GM21576 (cell line): Measurements from ENCODE around the gene EXOC6.
A peak's percentile ranks its signal among the peaks of the same experiment; 100 is the strongest.
"Not testable (repeated sequence)": the region's sequence is repeated elsewhere in the genome, so short reads cannot be mapped to it uniquely, and the experiment has no call there.

Experiments used
- ATAC-seq: cut with Tn5 transposase; IDR thresholded peaks from one replicate; pipeline ENCODE4 v1.9.1; 2021; ENCODE audit warnings: mild to moderate bottlenecking, moderate library complexity; ENCODE audit not compliant: unreplicated experiment

EXOC6 gene

DNA sequence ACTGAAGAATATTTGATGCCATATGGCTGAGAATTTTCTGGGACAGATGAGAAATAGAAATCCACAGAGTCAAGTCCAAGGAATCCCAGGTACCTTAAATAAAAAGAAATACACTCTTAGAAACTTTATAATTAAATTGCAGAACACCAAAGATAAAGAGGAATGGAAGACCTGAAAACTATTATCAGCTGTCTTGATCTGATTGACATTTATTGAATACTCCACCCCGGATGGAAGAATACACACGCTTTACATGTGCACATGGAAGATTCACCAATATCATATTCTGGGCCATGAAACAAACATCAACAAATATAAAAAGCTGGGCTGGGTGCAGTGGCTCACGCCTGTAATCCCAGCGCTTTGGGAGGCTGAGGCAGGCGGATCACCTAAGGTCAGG is 81.6 kb downstream of the EXOC6 start:
- ATAC-seq, result no peak

DNA sequence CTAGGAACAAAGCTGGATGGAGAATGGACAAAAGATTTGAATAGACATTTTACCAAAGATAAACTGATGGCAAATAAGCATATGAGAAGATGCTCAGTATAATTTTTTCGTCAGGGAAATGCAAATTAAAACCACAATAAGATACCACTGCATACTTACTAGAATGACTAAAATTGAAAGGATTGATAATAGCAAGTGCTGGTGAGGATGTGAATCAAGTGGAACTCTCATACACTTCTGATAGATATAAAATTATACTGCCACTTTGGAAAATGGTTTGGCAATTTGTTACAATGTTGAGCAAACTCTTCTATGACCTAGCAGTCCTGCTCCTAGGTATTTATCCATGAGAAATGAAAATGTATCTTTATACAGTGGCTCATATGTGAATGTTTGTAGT is 83.3 kb downstream of the EXOC6 start:
- ATAC-seq, result no peak

DNA sequence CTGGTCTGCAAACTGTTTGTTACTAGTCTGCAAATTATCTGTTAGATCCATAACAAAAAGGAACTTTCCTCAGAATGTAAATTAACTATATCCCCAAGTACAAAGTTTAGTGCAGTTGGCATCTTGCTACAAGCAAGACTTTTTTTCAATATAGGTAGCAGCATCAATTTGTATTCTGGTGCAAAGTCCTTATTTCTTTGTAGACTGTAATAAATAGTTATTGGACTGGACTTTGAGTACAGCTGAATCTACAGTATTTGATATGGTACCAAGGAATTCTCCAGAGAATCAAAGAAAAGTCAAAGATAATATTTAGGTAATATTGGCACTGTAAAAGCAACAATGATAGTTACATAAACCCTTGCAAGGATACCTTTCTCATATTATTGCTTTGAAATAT is 89.6 kb downstream of the EXOC6 start:
- no peak for ATAC-seq

DNA sequence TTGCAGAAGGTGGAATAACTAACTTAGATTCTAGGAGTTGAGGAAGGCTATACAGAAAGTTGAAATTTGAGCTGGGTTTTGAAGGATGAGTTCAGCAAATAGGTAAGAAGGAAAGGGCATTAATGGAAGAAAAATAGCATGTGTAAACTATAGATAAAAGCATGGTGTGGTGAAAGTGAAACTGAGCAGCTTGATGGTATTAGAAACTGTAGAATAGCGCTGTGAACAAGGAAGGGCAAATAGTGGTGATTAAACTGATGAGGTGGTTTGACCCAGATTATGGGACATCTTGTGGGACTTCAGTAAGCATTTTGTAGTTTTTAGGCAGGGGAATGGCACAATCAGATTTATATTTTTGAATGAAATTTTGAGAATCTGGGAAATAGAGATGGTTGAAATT is 90.5 kb downstream of the EXOC6 start:
- ATAC-seq, result no peak

DNA sequence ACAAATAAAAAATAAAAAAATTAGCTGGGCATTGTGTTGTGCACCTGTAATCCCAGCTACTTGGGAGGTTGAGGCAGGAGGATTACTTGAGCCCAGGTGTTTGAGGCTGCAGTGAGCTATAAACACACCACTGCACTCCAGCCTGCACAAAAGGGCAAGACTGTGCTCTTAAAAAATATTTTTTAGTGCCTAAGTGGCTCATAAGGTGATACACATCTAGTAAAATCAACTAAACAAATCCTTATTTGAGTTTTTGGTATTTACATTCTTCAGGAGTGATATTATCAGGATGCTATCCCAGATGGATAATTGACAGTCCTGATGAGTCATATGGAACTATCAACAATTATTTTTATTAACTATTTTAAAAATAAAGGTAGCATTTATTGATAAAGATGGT is 93.9 kb downstream of the EXOC6 start:
- ATAC-seq, result no peak

DNA sequence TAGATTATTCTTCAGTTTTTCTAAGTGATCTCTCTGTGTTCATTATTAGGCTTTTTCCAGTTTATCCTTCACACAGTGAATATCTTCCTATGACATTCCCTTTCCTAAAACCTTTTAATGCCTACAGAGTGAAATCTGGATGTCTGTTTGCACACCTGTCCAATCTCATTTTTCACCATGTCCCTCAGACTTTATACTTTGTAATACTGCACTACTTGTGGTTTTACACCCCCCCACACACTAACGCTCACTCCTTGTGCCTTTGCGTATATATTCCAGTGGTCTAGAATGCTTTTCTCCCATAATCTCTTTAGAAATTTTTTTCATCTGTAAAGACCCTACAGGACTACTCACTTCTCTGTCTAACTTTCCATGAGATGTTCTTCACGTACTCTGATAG is 98.2 kb downstream of the EXOC6 start:
- ATAC-seq, result no peak

DNA sequence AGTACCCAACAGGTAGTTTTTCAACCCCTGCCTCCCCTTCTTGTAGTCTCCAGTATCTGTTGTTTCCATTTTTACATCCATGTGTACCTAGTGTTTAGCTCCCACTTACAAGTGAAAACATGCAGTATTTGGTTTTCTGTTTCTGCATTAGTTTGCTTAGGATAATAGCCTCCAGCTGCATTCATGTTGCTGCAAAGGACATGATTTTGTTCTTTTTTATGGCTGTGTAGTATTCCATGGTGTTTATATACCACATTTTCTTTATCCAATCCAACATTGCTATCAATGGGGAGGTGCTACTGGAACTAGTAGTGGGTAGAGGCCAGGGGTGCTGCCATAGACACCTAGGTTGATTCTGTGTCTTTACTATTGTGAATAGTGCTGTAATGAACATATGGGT is 104.3 kb downstream of the EXOC6 start:
- ATAC-seq, result not testable (repeated sequence)

DNA sequence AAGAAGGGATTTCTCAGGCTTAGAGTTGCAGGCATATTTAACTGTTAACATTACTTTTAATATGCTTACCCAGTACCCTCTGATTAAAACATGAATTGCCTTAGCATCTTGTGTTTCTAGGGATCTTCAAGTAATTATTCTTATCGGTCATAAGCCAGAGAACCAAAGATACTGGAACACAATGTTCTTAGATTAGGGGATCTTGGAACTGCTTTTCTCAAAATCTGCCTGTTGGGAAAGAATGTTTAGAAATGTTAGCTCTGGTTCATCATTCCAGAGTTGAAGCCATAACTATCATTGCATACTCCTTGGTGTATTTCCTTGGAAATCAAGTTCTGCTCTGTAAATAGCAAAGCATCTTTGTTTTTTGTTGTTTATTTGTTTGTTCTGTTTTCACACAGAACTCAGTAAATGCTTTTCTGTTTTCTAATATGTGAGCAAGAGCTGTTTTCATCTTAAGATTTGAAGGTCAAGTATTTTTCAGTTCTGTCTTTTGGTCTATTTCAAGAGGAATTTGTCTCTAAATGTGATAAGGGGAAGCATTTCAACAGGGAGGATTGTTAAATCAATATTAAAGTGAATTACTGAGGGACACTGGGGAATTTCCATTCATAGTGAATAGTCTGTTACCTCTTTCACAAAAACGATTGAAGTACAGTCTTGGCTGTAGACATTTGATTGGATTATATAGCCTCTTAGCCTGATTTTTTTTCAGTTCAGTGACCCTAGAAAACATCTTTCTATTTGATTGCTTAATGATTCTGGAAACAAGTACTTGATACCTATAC is 109.1 kb downstream of the EXOC6 start:
- no peak for ATAC-seq

DNA sequence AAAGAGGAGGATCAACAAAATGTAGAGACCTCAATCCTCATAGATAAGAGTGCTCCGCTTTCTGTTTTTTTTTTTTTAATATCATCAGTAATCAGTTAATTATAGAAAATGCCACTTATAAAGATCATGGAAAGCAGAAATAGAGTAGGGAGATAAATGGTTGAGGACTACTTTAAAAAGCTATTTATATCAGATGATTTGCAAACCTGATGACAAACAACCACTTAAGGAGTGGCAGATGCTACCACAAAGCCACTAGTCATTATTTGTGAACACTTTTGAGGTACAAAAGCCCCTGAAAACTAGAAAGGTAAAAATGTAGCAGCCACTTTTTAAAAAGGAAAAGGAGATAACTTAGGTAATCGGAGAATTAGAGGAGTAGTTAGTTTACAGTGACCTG is 113.3 kb downstream of the EXOC6 start:
- ATAC-seq, result no peak

DNA sequence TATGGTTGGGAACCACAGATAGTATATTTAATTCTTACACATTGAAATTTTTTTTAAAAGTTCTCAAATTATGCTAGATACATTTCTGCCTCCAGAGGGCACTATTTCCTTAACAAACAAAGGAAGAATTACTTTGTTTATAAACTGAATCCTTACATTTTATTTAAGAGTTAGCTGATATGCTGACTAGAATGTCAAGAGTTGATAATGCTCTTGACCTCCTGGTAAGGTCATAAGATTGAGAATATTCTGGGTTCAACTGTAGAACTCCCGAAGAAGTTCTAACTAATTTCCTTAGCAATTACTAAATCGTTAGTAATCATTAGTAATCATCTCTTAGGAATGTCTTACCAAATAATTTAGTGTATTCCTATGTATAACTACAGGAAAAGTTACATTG is 117.0 kb downstream of the EXOC6 start:
- no peak for ATAC-seq

DNA sequence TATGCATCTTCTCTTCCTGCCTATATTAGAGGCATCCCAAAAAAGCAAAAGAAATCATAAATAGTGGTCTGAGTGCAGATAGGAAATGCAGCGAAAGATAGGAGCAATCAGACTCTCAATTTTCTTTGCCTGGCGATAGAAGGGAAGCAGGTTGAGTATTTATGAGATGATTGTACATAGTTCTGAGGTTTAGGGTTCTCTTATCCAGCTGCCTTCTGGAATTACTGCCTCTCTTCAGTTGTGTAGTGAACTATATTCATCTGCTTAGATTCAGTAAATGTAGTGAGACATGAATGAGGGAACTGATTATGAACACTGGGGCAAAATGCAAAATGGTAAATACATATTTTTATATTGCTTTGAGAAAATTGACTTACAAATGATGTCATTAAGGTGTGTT is 119.3 kb downstream of the EXOC6 start:
- ATAC-seq, result no peak

DNA sequence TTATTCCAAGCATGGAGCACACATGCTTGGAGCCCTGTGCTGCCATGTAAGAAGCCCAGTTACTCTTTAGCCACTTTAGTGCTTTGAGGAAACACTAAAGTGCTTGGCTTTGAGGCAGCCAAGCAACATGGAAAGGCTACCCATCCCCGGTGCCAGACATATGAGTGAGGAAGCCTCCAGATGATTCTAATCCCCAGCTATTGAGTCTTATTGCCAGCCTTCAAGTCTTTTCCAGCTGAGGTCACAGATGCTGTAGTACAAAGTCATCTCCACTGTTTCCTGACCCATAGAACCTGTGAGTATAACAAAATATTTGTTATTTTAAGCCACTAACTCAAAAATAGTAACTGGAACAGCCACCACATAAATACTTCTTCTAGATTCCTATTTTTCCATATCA is 120.8 kb downstream of the EXOC6 start:
- no peak for ATAC-seq

DNA sequence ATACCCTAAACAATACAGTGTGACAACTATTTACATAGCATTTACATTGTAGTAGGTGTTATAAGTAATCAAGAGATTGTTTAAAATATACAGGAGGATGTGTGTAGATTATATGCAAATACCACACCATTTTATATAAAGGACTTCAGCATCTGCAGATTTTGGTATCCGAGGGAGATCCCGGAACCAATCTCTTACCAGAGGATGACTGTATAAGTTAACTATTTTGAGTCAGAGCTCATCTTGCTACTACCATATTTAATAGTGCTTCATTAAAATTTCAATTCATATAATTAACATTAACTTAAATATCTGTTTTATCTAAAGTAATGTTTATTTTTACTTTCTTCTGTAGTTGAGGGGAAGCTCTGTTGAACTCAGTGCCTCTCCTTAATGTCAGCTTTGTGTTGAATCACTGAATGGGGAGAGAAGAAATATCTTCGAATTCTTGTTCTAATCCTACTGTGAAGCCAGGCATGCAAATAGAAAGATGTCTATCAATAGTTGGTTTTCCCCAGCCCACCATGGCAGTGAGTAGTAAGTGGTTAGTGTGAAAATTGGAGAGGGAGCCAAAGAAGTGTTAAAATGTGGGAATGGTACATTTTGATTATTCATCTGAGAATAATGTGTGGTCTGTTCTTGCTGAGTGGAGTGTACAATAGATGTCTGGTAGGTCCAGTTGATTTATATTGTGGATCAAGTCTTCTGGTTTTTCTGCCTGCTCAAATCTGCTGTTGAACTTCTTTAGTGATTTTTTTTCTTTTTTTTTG is 122.2 kb downstream of the EXOC6 start:
- no peak for ATAC-seq

DNA sequence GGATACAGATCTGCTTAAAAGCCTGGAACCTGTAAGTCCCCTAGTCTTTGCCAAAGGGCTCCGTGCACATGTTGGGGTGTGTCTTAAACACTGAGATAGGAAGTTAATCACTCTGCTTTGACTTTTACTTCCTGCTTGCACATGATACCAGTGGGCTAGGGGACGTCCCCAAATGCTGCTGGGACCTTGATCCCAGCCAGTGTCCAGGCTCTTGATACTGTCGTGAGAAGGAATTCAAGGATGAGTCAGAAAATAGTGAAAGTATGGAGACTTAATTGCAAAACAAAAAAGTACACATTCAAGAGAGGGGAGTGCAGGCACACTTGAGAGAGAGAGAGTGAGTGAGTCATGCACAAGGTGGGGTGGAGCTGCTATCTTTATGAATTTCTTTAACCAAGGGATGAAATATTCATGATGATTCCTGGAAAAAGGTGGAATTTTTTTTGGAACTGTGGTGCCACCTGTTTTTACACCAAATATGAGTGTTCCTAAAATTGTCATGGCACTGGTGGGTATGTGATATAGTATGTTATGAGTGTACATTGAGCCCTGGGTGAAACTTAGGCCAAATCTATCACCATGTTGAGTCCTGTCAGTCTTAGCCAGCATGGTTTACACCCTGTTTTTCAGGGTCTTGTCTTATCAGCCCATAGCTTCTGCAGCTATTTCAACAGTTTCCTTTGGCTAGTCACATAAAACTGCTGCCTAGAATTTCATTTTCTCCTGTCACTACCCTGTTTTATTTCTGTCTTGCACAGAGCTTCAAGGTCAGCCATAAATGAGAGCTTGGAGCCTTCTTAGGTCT is 123.9 kb downstream of the EXOC6 start:
- no peak for ATAC-seq

DNA sequence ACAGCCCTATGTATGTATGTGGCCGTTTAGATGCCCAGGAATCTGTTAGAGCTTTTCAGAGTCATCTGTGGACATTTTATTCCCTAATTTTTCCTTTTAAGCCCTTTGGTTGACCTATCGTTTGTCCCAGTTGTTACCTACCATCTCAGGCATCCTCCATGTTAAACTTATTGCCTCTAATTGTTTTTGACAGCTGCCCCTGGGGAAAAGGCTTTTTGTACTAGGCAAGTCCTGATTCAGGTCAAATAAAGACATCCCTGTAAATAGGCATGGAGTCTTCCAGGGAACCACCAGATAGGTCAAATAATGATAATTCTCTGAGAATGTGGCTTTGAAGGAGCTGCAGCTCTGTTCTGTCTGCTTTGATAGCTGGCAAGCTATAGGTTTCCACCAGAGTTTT is 124.6 kb downstream of the EXOC6 start:
- ATAC-seq, result no peak

DNA sequence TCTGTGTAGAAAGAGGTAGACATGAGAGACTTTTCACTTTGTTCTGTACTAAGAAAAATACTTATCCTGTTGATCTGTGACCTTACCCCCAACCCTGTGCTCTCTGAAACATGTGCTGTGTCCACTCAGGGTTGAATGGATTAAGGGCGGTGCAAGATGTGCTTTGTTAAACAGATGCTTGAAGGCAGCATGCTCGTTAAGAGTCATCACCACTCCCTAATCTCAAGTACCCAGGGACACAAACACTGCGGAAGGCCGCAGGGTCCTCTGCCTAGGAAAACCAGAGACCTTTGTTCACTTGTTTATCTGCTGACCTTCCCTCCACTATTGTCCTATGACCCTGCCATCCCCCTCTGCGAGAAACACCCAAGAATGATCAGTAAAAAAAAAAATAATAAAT is 128.0 kb downstream of the EXOC6 start:
- ATAC-seq, result not testable (repeated sequence)

DNA sequence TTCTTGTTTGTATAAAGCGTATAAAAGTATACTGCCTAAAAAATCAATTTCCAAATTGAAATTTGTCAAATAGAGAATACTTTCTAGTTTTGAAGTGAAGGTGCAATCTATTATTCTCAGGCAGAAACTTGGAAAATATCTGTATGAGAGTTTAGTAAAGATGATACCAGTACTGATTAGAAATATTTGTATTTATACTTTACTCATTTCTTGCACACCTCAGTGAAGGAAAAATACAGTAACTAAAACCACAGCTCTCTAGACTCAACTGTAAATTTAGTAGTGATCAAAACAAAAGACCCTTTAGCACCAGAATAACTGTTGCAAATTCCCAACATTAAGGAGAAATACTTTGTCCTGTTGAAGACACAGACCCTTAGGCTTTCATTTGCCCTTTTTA is 140.9 kb downstream of the EXOC6 start:
- no peak for ATAC-seq

DNA sequence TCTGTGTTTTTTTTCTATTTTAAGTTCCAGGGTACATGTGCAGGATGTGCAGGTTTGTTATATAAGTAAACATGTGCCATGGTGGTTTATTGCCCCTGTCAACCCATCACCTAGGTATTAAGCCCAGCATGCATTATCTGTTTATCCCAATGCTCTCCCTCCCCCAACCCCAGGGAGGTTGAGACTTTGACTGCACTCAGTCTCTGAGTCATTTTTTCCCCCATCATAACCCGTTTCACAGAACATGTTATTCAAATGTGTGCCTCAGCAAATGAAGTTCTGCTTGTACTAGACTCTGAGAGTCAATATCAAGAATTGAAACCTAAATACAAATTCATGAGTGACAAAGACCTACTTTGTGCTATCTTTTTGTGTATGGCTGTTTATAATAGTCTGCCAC is 142.3 kb downstream of the EXOC6 start:
- peak; percentile 56 for ATAC-seq

DNA sequence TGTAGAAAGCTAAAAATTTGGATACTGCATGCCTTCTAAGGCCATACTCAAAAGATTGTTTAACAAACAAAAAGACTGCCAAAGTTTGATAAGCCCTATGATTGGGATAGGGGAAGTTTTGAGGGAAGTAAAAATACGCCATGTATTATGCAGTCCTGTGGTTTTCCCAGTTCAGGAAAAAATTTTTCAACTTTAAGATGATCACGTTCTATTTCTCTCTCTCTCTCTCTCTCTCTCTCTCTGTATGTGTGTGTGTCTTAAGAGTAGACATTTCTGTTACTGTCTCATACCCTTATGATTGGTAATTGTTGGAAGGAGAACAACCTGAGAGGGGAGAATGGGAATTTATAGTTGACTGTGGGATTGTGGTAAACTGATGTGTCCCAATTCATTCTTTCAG is 143.2 kb downstream of the EXOC6 start:
- ATAC-seq, result no peak

DNA sequence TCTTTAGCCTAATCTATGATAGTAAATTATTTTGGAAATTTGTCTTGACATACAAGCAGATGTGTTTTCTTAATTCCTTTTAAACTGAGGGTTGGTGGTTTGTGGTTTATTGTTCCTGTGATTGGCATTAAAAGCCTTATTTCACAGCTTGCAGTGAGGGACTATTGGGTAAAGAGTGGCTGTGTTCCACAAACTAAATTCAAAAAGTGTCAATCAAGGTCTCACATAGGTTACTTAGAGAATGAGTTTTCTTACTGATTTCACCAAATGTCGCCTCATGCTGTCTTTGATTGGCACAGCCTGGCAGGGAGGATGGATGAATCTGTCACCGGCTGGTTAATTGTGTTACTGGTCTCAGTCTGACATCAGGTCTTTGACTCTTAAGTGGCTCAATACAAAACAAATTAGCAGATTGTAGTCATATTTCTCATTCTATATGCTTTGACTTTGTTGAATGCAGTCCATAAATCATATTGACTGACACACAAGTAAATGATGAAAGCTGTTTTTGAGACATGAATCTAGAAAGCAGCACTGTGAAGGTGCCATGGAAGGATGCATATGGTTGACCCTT is 145.5 kb downstream of the EXOC6 start:
- no peak for ATAC-seq

DNA sequence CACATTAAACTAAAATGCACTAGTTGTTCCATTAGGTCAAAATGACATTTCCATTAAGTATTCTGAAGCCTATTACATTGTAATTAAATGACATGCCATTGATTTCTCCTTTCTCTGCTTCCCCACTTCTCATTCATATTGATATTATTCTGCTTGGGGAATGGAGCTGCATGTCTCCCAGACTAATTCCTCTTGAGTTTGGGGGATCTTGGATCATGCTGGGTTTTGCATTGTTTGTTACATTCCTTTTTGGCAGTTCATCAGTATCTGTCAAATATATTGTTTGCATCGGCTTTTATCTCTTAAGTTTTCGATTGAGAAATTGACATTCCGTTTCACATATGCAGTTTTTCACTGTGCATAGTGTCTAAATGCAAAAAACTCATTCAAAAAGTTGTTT is 147.2 kb downstream of the EXOC6 start:
- ATAC-seq, result no peak
